ENCODE measurements around the gene GRM4. TPM values are rescaled to one million over a fixed set of nuclear protein-coding genes. Genes with fewer than 3 reads are reported as not detected.

The GRM4 gene
- total RNA-seq, 1 donor, result not detected

DNA sequence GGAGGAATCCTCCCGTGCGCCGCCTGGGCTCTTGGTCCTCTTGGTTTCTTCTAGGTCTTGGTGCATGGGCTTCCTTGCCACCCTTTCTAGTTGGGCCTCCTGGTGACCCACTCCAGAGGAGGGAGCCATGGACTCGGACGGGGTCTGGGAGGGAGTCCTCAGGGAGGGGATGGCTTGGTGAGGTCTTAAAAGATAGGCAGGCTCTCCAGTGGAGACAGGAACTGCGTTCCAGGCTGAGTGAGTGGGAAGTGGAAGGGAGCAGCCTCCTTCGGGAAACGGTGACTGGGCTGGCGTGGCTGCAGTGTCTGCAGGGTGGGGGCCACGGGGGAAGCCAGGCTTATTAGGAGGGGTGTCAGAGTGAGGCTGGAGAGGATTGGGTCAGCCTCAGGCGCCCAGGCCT, 152.8 kb downstream of the GRM4 start:
- no peak overlapping the region for H3K4me3 ChIP-seq (ENCODE audit: low read depth, low read length)
- TF ChIP-seq, protein P1, sequence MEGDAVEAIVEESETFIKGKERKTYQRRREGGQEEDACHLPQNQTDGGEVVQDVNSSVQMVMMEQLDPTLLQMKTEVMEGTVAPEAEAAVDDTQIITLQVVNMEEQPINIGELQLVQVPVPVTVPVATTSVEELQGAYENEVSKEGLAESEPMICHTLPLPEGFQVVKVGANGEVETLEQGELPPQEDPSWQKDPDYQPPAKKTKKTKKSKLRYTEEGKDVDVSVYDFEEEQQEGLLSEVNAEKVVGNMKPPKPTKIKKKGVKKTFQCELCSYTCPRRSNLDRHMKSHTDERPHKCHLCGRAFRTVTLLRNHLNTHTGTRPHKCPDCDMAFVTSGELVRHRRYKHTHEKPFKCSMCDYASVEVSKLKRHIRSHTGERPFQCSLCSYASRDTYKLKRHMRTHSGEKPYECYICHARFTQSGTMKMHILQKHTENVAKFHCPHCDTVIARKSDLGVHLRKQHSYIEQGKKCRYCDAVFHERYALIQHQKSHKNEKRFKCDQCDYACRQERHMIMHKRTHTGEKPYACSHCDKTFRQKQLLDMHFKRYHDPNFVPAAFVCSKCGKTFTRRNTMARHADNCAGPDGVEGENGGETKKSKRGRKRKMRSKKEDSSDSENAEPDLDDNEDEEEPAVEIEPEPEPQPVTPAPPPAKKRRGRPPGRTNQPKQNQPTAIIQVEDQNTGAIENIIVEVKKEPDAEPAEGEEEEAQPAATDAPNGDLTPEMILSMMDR (IDR thresholded peaks at IDR 0.05; ENCODE audit: insufficient read depth, low read length), result no peak
- no peak for DNase-seq (ENCODE audit: low read depth)

DNA sequence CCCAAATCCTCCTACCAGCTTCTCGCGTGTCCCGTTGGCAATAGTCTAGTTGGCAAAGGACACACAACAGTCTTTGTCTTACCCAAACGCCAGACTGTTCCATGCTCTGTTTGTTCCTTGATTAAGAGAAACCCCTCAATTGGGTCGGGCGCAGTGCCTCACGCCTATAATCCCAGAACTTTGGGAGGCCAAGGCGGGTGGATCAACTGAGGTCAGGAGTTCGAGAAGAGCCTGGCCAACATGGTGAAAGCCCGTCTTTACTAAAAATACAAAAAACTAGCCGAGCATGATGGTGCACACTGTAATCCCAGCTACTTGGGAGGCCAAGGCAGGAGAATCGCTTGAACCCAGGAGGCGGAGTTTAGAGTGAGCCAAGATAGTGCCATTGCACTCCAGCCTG, 153.7 kb downstream of the GRM4 start:
- no peak overlapping the region for H3K4me3 ChIP-seq (ENCODE audit: low read depth, low read length)
- TF ChIP-seq, protein P1 (IDR thresholded peaks at IDR 0.05; ENCODE audit: insufficient read depth, low read length), result no peak
- no peak for DNase-seq (ENCODE audit: low read depth)

DNA sequence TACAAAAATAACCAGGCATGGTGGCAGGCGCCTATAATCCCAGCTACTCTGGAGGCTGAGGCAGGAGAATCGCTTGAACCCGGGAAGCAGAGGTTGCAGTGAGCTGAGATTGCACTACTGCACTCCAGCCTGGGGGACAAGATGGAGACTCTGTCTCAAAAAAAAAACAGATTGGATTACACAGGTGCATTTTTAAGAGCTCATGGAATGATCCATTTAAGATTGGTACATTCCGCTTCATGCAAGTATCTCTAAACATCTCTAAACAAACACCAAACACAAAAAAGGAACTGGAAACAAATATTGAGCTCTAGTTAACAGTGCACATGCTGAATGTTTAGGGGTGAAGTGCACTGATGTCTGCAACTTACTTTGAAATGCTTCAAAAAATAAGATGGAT, 154.3 kb downstream of the GRM4 start:
- no peak overlapping the region for H3K4me3 ChIP-seq (ENCODE audit: low read depth, low read length)
- TF ChIP-seq, protein P1 (IDR thresholded peaks at IDR 0.05; ENCODE audit: insufficient read depth, low read length), result no peak
- no peak for DNase-seq (ENCODE audit: low read depth)

DNA sequence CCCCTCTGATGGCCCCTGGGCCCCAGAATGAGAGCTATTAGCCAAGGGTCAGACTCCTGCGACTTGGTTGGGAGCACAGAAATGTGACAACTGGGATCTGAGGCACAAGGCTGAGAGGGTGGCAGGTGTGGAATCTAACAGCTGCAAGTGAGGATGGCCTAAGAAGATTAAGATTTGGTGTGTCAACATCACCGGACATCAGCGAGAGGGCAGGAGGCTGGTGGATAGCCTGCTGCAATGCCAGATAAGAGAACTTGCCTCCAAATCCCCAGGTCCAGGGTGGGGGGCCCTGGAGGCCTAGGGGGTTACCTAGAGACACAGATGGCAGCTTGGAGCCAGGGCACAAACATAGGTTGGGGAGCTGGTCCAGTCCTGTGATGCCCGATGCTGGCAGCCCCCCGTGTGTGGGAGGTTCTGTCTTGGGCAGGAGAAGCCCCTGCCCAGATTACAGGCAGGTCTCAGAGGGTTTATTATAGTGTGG, 155.8 kb downstream of the GRM4 start:
- DNase-seq (ENCODE audit: low read depth), result no peak
- TF ChIP-seq, protein P1 (IDR thresholded peaks at IDR 0.05; ENCODE audit: insufficient read depth, low read length), result no peak
- H3K4me3 ChIP-seq (ENCODE audit: low read depth, low read length), result no peak overlapping the region

DNA sequence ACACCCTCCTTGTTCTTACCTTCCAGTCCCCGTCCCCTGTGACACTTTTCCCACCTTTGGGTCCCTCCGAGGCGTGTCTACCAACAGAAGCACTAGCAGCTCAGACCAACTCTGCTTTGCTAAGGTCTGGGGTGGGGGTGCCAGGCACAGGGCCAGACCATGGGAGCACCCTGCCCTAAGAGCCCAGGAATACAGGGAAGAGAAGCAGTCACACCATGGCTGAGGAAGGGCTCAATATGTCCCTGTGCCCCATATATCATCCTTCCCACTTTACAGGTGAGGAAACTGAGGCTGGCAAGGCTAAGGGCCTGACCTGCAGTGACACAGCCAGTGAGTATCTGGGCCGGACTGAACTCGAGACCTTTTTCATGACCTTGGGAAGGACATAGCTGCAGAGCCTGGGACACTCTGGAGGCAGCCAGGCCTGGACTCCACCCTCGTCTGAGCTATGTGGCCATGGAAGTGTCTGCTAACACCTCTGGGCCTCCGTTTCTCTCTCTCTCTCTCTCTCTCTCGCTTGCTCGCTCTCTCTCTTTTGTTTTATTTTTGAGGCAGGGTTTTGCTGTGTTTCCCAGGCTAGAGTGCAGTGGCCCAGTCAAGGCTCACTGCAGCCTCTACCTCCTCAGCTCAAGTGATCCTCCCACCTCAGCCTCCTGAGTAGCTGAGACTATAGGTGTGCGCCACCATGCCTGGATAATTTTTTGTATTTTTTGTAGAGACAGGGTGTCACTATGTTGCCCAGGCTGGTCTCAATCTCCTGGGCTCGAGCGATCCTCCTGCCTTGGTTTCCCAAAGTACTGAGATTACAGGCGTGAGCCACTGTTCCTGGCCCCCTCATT, 156.7 kb downstream of the GRM4 start:
- TF ChIP-seq, protein P1 (IDR thresholded peaks at IDR 0.05; ENCODE audit: insufficient read depth, low read length), result no peak
- no peak for DNase-seq (ENCODE audit: low read depth)

DNA sequence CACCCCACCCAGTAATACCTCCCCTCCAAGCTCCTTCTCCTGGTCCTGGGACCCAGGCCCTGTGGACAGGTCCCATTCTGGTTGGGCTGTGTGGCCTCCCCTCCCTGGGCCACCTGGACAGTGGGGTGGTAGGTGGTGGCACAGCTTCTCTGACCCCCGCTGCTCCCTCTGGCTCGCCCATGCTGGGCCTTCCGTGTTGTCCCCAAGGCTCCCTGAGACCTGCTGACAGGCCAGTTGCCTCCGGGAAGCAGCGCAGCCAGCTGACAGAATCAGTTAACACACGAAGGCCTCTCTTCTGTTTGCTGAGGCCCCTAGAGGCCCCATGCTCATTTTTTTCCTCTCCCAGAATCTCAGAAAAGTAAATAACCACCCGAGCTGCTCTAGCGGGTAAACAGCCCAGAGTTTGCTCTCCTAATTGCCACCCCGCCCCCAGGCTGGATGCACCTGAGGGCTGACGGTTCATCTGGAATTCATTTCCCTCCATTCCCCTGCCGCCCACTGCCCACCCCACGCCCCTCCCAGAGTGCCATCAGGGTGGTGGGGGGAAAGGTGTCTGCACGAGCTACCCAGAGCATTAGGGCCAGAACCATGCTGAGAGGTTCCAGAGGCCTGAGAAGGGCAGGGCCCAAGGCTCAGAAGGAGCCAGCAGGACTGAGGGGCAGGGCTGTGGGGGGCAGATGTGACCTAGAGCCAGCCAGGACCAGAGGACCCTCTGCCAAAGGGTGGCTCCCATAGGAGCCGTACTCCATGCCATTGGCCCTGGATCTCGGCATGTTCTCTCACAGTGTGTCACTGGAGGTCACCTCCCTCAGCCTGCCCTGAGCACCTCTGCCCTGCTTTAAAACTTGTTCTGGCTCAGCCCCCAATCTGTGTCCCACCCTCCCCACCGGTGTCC, 157.5 kb downstream of the GRM4 start:
- no peak for DNase-seq (ENCODE audit: low read depth)
- TF ChIP-seq, protein P1 (IDR thresholded peaks at IDR 0.05; ENCODE audit: insufficient read depth, low read length), result no peak
- no peak overlapping the region for H3K4me3 ChIP-seq (ENCODE audit: low read depth, low read length)

More for the DNA sequence above, 156.7 kb downstream of the GRM4 start:
- no peak overlapping the region for H3K4me3 ChIP-seq (ENCODE audit: low read depth, low read length)

All from fibroblast of the aortic adventitia (primary cell).